ENCODE results near the gene ANK2.
A peak's percentile ranks its signal among the peaks of the same experiment; 100 is the strongest.
"Not testable (repeated sequence)": the region's sequence is repeated elsewhere in the genome, so short reads cannot be mapped to it uniquely, and the experiment has no call there.

Gene ANK2

DNA sequence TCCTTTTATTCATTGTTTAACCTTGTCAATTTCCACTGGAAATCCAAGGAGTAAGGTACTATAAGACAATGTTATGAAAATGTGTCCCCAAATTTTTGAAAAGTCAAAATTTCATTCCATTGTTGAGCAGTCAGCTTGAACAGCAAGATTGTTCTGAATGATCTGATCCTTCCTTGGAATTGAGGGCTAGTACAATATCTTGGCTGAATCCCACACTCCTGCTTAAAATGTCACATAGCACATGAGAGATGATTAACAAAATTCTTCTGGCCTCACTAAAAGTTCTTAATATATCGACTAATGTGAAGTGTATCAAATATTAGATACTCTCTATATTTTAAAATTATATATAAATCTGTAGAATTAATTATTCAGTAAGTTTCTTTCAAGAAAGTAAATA is 104.8 kb downstream of the ANK2 start:
- DNase-seq: no peak

DNA sequence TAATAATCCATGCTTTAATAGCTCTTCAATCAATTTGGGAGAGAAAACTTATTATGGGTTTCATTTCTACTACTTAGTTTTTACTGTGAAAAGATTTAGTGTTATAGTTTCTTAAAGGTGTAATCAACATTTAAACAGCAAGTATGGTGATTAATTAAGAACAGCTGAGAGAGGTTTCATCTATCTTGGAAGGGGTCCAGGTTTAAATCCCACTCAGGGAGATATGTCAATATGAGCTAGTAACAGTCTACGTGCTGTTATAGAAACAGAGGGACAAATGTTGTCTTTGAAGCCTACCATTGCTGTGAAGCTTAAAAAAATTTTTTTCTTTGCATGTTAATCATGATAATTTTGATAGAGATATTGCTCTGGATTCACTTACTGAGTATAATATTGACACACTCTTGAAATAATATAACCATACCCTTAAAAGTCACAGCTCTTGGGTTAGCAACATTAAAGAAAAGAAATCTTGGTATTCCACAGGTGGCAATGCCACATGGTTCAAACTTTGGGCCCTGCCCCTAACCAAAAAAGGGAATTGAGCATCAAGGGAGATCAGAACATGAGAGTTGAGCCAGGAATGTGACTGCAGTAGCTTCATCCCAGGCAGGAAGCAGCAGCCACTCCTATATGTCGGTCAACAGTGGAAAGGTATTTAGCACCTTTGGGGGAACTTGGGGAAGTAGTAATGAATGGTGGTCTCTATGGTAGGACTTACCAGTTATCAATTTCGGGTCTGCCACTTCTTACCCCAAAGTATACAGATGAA is 107.8 kb downstream of the ANK2 start:
- DNase-seq: no peak

DNA sequence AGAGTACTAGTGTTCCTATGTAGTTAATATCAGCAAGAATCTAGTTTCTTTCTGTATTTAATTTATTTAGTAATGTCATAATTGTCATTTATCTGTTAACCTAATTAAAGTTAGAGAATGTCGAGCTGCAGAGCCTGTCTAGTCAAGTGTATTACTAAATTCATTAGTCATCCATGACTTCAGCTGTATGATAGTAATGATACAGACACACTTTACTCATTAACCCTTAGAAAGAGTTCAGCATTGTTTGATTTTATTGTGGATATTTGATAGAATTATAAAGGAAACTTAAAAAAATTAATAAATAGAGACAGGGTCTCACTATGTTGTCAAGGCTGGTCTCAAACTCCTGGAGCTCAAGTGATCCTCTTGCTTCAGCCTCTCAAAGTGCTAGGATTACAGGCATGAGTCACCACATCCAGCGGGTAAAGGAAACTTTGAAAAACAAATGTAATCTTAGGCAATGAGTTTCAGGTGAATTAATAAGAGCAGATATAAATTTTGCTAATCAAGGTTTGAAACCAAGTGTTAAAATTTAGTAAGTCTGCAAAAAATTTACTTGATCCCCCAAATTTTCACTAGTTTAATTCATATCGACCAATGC is 110.6 kb downstream of the ANK2 start:
- no peak for DNase-seq

DNA sequence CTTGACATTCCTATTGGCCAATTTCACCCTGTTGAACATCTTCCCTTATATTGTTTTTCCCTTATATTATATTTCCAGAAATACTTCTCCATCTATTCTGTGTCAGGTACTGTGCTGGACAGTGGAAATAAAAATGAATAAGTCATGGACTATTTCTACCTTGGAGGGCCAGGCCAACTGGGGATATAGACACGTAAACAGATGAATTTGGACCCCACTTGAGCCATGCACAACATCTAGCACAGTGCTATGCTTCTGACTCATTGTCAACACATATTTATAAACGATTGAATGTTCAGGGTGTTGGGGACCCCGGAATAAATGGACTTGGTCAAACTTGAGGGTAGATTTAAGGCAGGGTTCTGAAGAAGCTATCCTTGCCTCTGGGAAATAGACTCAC is 111.1 kb downstream of the ANK2 start:
- DNase-seq: no peak

DNA sequence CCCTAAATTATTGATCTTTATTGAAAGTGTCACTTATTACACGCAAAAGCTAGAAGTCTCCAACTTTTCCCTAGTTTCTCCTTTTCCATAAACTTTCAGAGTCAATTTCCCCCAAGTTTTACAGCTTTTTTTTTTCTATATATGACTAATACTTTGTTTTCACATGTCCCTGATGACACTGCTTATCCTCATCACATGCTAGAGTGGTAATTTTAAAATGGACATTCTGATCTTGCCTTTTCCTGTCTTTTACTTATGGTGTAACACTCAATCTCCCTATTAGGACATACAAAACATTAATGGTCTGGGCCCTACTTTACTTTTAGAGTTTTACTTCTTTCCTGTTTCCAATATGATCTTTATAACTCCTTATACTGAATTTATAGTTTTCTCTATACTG is 112.6 kb downstream of the ANK2 start:
- DNase-seq: no peak

DNA sequence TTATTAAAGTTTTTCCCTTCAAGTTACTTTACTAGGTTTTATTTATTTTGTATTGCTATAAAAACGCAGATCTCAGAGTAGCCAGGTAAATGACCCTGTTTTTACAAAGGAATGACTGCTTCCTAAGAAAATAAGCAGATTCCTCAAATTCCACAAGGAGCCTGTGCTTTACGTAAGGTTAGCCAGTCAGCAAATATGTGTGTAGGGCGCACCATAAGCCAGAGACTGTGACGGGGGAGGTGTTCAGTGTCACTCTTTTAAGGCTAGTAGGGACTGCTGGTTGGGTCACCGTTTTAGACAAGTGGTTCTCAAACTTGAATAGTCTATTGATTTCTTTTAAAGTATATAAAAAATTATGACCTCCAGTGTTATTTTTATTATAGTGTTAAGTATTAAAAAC is 119.9 kb downstream of the ANK2 start:
- DNase-seq: no peak

DNA sequence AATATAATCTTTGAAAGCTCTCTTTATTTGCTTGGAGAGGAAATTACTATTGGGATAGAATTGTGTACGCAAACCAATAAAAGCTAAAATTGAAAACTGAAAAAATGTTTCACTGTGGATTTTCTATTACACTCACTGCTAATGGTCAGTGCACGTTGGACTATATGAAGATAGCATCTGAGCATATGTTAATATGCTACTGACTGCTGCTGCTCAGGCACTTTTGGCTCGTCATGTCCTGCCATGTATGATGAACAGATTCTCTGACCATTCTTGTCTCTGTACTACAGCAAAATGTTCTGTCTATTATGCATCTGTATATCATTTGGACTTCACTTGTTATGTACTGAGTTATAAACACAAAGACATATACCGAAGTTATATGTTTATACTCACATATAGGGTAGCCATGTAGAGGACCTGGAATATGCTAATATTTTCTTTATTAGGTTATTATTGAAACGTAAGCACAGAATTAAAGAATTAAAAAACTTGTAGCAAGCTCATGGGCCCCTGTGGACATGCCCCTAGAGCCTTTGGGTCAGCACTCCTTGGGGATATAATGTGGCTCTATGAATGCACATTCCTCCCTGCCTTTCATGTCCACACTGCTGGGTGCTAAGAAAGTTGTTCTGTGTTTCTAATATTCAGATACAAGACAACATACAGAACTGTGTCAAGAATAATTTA is 120.8 kb downstream of the ANK2 start:
- no peak for DNase-seq

GRCh38 chr4:113170805-113171468 is 121.5 kb downstream of the ANK2 start:
- DNase-seq: no peak

DNA sequence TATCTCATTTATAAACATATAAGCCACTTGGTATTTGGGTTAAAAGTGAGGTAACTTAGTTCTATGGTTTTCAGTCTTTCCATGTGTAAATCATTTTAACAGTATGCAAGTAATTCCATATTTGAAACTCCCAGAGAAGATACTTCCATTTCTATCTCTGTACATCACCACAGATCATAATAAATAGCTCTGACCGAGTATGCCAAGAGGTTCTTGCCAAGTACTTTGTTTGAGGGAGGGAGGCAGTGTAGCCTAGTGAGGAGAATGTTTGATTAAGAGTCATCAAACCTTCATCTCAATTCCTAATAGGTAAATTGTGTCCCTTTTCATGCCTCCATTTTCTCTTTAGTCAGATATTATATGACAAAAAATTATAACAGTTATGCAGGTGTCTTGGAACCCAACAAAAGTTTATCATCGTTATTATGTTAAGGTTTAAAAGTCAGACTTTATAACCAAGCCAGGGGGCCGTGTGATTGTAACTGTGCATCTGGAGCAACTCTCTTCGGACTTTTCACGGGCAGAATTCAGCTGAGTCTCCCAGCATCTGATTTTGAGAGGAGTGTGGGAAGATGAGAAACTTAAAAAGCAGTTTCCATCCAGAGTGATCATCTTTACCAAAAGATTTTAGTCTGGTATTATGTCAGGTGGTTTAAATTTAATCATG is 123.8 kb downstream of the ANK2 start:
- no peak for DNase-seq

GRCh38 chr4:113173793-113174264 is 124.4 kb downstream of the ANK2 start:
- no peak for DNase-seq

DNA sequence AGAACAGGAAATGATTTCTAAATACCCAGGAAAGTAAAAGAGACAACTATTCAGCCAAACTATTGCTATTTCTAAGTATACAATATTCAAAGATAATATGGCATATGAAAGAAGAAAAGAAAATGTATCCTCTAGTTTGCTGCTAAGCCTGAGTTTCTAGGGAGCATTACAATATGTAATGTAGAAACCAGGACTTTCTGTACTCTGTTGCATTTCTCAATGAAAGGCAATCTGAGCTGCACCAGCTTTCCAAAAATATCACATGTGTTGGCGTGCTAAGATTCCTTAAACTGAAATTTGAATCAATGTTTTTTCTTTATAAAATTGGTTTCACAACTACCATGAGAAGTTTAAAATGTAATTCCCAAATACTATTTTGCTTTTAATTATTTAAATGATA is 129.6 kb downstream of the ANK2 start:
- no peak for DNase-seq

GRCh38 chr4:113179996-113180395 is 130.5 kb downstream of the ANK2 start:
- peak; percentile 33 for DNase-seq

DNA sequence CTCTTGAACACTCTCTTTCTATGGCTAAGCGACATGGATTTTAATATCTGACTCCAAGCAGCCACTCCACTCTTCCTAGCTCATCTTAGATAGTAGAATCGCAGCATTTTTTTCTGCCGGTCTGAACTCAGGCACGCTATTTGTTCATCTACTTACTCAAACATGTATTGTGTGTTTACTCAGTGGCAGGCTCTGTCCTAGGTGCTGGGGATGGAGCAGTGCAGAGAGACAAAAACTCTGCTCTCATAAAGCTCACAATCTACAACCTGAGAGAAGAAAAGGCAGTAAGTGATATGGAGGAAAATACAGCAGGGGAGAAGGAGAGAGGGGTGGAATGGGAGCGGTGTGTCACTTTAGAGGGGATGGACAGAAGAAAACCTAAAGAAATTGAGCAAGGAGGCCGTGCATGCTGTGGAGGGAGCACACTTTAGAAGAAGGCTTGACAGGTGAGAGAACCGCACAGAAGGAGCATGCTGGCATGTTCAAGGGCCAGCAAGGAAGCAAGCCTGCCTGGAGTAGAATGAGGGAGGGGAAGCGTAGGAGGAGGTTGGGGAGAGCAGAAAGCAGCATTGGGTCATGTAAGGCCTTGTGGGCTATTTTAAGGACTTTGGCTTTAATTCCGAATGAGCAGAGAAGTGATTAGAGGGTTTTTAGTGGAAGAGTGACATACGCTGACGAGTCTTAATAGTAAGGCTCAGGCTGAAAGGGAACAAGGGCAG is 132.0 kb downstream of the ANK2 start:
- no peak for DNase-seq

GRCh38 chr4:113183032-113183605 is 133.7 kb downstream of the ANK2 start:
- no peak for DNase-seq

- not testable (repeated sequence) for DNase-seq
Observed at GRCh38 chr4:113186220-113186619, 136.8 kb downstream of the ANK2 start.

DNA sequence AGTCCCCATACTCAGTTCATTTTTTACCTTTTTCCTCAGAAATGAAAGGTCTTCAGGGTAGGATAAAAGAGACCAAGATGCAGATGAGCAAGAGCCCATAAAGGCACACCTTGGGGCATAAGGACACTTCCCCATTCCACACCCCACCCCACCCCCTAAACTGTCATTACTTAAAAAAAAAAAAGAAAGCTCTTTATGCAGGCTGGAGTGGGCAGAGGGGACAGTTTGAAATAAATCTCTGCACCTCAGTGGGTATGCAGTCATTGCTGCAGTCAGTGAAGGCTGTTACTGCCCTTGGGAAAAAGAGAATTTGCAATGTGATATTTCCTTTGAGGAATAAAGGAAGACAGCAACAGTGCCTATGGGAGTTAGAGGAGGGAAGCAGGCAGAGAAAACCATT is 137.5 kb downstream of the ANK2 start:
- DNase-seq: no peak

- no peak for DNase-seq
Observed at GRCh38 chr4:113187358-113187757, 137.9 kb downstream of the ANK2 start.

DNA sequence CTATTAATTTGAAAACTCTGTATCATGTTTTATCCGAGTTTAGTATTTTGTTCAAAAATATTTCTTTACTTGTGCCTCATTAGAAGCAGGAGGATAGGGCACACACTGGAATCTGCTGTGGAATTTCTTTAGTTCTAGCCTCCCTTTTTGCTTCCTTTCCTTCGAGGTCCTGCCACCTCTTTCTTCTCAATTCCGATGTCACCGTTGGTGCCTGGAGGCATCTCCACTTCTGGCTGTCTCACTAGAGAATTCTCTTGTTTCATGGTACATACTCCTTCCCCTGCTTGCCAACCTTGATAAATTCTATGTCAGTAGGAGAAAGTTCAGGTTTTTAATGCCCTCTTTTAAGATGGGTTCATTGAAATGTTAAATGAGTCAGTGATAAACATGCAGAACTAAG is 140.1 kb downstream of the ANK2 start:
- no peak for DNase-seq

DNA sequence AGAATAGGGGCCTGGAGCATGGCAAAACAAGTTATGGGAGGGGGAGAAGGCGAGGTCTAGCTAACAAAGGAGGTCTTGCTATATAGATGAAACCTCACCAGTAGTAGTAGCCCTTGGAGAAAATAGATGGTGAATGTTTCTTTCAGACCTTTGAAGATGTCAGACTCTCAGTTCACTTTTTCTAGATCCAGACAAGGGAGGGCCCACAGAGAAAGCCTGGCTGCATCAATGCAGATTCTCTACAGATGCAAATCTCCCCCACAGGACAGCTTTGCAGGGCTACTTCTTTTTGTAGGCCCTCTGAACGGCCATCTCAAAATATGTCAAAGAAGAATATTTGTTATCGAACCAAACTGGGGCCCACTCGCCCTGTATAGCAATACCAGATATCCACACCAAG is 159.7 kb downstream of the ANK2 start:
- no peak for DNase-seq

- peak; percentile 2 for DNase-seq
Observed at GRCh38 chr4:113209652-113210320, 160.3 kb downstream of the ANK2 start.

DNA sequence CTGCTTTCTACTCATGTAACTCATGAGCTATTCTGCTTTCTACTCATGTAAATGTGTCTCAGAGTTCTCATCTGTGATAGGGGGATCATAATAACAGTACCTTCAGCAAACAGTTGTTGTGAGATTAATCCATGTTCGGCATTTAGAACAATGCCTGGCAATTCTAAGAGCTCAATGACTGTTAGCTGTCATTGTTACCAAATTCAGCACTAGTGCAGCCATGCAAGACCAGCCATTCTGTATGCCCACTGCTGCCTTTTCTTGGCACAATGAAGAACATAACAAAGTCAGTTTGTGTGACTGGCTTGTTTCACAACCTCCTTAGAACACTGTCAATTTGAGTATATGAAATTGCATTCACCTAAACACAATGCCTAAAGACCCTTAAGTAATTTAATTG is 163.2 kb downstream of the ANK2 start:
- no peak for DNase-seq
